A673 (cell line): ENCODE data around the gene SUSD1. TPM values are rescaled to one million over a fixed set of nuclear protein-coding genes. Genes with fewer than 3 reads are reported as not detected.

ENCODE experiments used
- BruUV-seq: library from RNA; stranded (reverse); fragments of 400-500 nt; replicated peaks from 2 replicates; lab custom pipeline; 2021; lab: Mats Ljungman, UMichigan
- CTCF ChIA-PET: fragments of 300-600 bp; sonication (Branson Sonifier 250); formaldehyde crosslinking; loops from one replicate; lab custom pipeline; 2022; ENCODE audit warnings: antibody characterized with exemption; lab: Charles Lee
- POLR2A ChIA-PET: fragments of 300-600 bp; sonication (Branson Sonifier 250); formaldehyde crosslinking; loops from one replicate; lab custom pipeline; 2022; ENCODE audit warnings: antibody characterized with exemption; ENCODE audit not compliant: low non-redundant PET; lab: Charles Lee
- DNase-seq: peaks from one replicate; pipeline ENCODE4 v3.0.0-alpha.2; 2015; ENCODE audit warnings: low spot score
- H3K27ac ChIP-seq: fragments of 200-600 bp; sonication (generic); 2 replicates; pipeline ENCODE4 v1.5.1; 2016; ENCODE audit warnings: mixed run types, low read depth, mild to moderate bottlenecking, mixed read lengths, antibody characterized with exemption, low read length; ENCODE audit not compliant: poor library complexity, severe bottlenecking
- H3K27me3 ChIP-seq: fragments of 200-600 bp; sonication (generic); replicated peaks from 2 replicates; pipeline ENCODE4 v1.6.1; 2017; ENCODE audit warnings: mixed run types, low read depth, mild to moderate bottlenecking, mixed read lengths, antibody characterized with exemption, low read length; ENCODE audit not compliant: insufficient read depth, poor library complexity
- H3K36me3 ChIP-seq: fragments of 200-600 bp; sonication (generic); 2 replicates; pipeline ENCODE4 v1.6.1; 2016; ENCODE audit warnings: mixed run types, mild to moderate bottlenecking, mixed read lengths, antibody characterized with exemption, low read length; ENCODE audit not compliant: insufficient read depth, poor library complexity, severe bottlenecking
- H3K4me1 ChIP-seq: fragments of 200-600 bp; sonication (generic); 2 replicates; pipeline ENCODE4 v1.6.1; 2017; ENCODE audit warnings: mixed run types, mild to moderate bottlenecking, mixed read lengths, antibody characterized with exemption, low read length; ENCODE audit not compliant: insufficient read depth, poor library complexity, severe bottlenecking
- H3K4me3 ChIP-seq: fragments of 200-600 bp; sonication (generic); 2 replicates; pipeline ENCODE4 v1.5.1; 2016; ENCODE audit warnings: low read depth, mixed run types, mild to moderate bottlenecking, mixed read lengths, low read length; ENCODE audit not compliant: poor library complexity, severe bottlenecking
- H3K9me3 ChIP-seq: fragments of 200-600 bp; sonication (generic); 2 replicates; pipeline ENCODE4 v1.6.1; 2016; ENCODE audit warnings: mixed run types, low read depth, mild to moderate bottlenecking, mixed read lengths, antibody characterized with exemption, low read length; ENCODE audit not compliant: poor library complexity, severe bottlenecking
- CTCF ChIP-seq: fragments of 300-800, 200-600 bp; sonication (generic); conservative IDR thresholded peaks from 2 replicates; pipeline ENCODE4 v1.5.1; 2017; ENCODE audit warnings: low read depth, mild to moderate bottlenecking, antibody characterized with exemption, low read length, moderate library complexity, mixed read lengths
- EZH2 ChIP-seq: fragments of 200-600 bp; sonication (generic); IDR thresholded peaks from 2 replicates; pipeline ENCODE4 v1.6.1; 2017; ENCODE audit warnings: borderline replicate concordance, low read depth, mild to moderate bottlenecking, mixed read lengths, antibody characterized with exemption, low read length; ENCODE audit not compliant: poor library complexity, severe bottlenecking
- intact Hi-C: fragments of 100-400 bp; cut with micrococcal nuclease; formaldehyde crosslinking; loops from one replicate; pipeline ENCODE4 v1.10.0; 2022; ENCODE audit not compliant: unreplicated experiment
- total RNA-seq: library from RNA; stranded (reverse); gene quantifications from 2 replicates; pipeline ENCODE4 v1.2.3, GENCODE V29; 2021

The SUSD1 gene
- total RNA-seq, 1 experiment from 2014 or later, result 14.9 TPM

- ChIA-PET CTCF (no interaction called here), POLR2A (no interaction called here)
- no peak for DNase-seq
- H3K27me3 ChIP-seq, result no peaks in the 10 kb centered on the region
- H3K27ac ChIP-seq, result no peak overlapping the region
- no peak overlapping the region for H3K4me3 ChIP-seq
- intact Hi-C loops, result no loop called here
- no TSS peak for BruUV-seq
- no peaks in the 10 kb centered on the region for H3K9me3 ChIP-seq
- H3K36me3 ChIP-seq, result no peaks in the 10 kb centered on the region
- peaks cover 7% of the 10 kb centered on the region for H3K4me1 ChIP-seq
- TF ChIP-seq EZH2 (no peak), CTCF (no peak)
These were observed 130.9 kb downstream of the SUSD1 start for GRCh38 chr9:112044186-112044585.

- BruUV-seq, result no TSS peak
- Histone ChIP-seq H3K27ac (no peak overlapping the region), H3K4me1 (peaks cover 7% of the 10 kb centered on the region)
These were observed 131.7 kb downstream of the SUSD1 start for GRCh38 chr9:112043423-112043822.

GRCh38 chr9:112042769-112043168 is 132.3 kb downstream of the SUSD1 start:
- Histone ChIP-seq H3K9me3 (no peaks in the 10 kb centered on the region), H3K27ac (no peak overlapping the region), H3K4me1 (peaks cover 7% of the 10 kb centered on the region), H3K27me3 (no peaks in the 10 kb centered on the region), H3K36me3 (no peaks in the 10 kb centered on the region), H3K4me3 (no peak overlapping the region)
- CTCF ChIA-PET, result interaction anchor here (0.6 kb wide), 1 partner anchor 32 kb away, joined by 3 read pairs; no protein-coding TSS in a partner anchor
- POLR2A ChIA-PET, result no interaction called here
- BruUV-seq, result no TSS peak
- DNase-seq, result no peak
- intact Hi-C loops, result no loop called here
- TF ChIP-seq CTCF (no peak), EZH2 (no peak)

More at GRCh38 chr9:112043423-112043822, 131.7 kb downstream of the SUSD1 start:
- ChIA-PET POLR2A (no interaction called here), CTCF (no interaction called here)
- no peaks in the 10 kb centered on the region for H3K9me3 ChIP-seq
- no peak for DNase-seq
- H3K4me3 ChIP-seq, result no peak overlapping the region
- no peaks in the 10 kb centered on the region for H3K27me3 ChIP-seq
- no peaks in the 10 kb centered on the region for H3K36me3 ChIP-seq
- TF ChIP-seq CTCF, result no peak
- TF ChIP-seq EZH2, result no peak
- intact Hi-C loops, result no loop called here
